GOT3 (cell line): ENCODE measurements around the gene HLTF.
"Not testable (repeated sequence)": the region's sequence is repeated elsewhere in the genome, so short reads cannot be mapped to it uniquely, and the experiment has no call there.

Experiments
- DNase-seq: peaks from one replicate; lab custom pipeline; 2025; ENCODE audit warnings: mixed read lengths; lab: John Stamatoyannopoulos, UW

Gene HLTF

GRCh38 chr3:149086232-149086988, at the start of gene HLTF:
Gene HLTF (minus strand): TSS chr3:149086533. CDS start chr3:149086336, 197 bp downstream.
- DNase-seq = peak; percentile 89

- no peak for DNase-seq
Measured at GRCh38 chr3:149134575-149134974, 48.2 kb upstream of the HLTF start.

GRCh38 chr3:149131589-149131988, 45.3 kb upstream of the HLTF start:
- DNase-seq = no peak

- DNase-seq = peak; percentile 77
Measured at GRCh38 chr3:149129326-149130205, 43.2 kb upstream of the HLTF start, which contains the start of gene HPS3. Gene HPS3 (plus strand): TSS chr3:149129638. CDS start chr3:149129724, 86 bp downstream.

- no peak for DNase-seq
Measured at GRCh38 chr3:149128821-149129220, 42.5 kb upstream of the HLTF start.

GRCh38 chr3:149122721-149123578, 36.6 kb upstream of the HLTF start:
- DNase-seq = no peak

GRCh38 chr3:149120051-149120972, 34.0 kb upstream of the HLTF start:
- no peak for DNase-seq

GRCh38 chr3:149119466-149119865, 33.1 kb upstream of the HLTF start:
- no peak for DNase-seq

- DNase-seq = no peak
Measured at GRCh38 chr3:149118724-149119123, 32.4 kb upstream of the HLTF start.

GRCh38 chr3:149115114-149115513, 28.8 kb upstream of the HLTF start:
- DNase-seq = no peak

GRCh38 chr3:149114458-149114857, 28.1 kb upstream of the HLTF start:
- no peak for DNase-seq

- no peak for DNase-seq
Measured at GRCh38 chr3:149104484-149104883, 18.2 kb upstream of the HLTF start.

- no peak for DNase-seq
Measured at GRCh38 chr3:149101641-149102040, 15.3 kb upstream of the HLTF start.

- DNase-seq = no peak
Measured at GRCh38 chr3:149101154-149101553, 14.8 kb upstream of the HLTF start.

- not testable (repeated sequence) for DNase-seq
Measured at GRCh38 chr3:149097987-149098386, 11.7 kb upstream of the HLTF start.

- no peak for DNase-seq
Measured at GRCh38 chr3:149095487-149095886, 9.2 kb upstream of the HLTF start.

- DNase-seq = no peak
Measured at GRCh38 chr3:149091983-149092382, 5.7 kb upstream of the HLTF start.

- DNase-seq = no peak
Measured at GRCh38 chr3:149090907-149091306, 4.6 kb upstream of the HLTF start.

GRCh38 chr3:149090461-149090860, 4.1 kb upstream of the HLTF start:
- no peak for DNase-seq

- no peak for DNase-seq
Measured at GRCh38 chr3:149089395-149089794, 3.1 kb upstream of the HLTF start.

GRCh38 chr3:149087208-149087607, 875 bp upstream of the HLTF start:
- DNase-seq = no peak
